NCI-H524 treated with DMSO at 0.1 percent for 48 hours (cell line): ENCODE data around the gene RASGEF1B.
"Not testable (repeated sequence)": the region's sequence is repeated elsewhere in the genome, so short reads cannot be mapped to it uniquely, and the experiment has no call there.

ENCODE experiments used
- DNase-seq: peaks from one replicate; lab custom pipeline; 2025; lab: John Stamatoyannopoulos, UW

RASGEF1B gene

DNA sequence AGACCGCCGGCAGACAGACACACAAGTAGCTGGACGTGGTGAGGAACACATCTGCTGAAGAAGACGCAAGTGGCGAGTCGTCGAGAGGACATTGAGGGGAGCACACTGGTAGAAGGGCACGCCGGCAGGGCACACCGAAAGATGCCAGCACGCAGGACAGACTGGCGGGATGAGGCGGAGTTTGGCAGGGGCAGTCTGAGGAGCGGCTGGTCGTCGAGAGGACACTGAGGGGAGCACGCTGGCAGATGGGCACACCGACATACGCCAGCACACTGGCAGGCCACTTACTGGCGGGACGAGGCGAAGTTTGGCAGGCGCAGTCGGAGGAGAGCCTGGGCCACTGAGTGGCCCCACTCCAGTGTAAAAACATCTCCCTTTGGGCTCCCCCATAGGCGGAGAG lies 42.1 kb downstream of the RASGEF1B start:
- DNase-seq, result no peak

DNA sequence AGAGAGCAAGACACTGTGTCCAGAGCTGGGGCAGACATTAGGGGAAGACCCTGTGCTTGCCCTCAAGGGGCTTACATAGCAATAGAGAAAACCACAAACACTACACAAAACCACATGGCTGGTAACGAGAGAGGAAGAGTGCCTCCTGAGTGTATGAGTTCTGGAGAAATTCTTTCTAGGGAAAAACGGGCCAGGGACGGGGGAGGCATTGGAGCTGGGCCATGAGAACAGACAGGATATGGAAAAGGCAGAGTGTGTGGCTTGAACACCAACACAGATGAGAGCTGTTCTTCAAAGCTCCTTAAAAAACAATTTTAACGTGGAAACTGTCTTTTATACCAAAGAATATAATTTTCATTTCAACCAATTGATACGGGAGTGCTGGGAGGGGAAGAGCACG lies 42.7 kb downstream of the RASGEF1B start:
- no peak for DNase-seq

DNA sequence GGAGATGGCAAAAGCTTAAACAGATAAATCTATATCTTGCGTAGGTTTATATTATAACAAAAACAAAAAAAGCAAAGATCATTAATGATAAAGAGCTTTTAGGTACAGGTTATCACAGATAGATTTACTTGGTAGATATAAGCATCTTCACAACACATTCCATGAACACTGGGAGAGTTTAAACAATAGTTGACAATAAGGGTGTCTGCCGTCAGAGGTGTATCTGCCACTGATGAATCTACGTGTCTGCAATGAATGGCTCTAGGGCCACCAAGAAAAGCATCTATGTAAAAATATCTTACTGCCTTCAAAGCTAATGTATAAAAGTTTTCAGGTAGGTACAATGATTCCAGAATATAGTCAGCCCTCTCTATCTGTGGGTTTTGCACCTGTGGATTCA lies 43.7 kb downstream of the RASGEF1B start:
- no peak for DNase-seq

DNA sequence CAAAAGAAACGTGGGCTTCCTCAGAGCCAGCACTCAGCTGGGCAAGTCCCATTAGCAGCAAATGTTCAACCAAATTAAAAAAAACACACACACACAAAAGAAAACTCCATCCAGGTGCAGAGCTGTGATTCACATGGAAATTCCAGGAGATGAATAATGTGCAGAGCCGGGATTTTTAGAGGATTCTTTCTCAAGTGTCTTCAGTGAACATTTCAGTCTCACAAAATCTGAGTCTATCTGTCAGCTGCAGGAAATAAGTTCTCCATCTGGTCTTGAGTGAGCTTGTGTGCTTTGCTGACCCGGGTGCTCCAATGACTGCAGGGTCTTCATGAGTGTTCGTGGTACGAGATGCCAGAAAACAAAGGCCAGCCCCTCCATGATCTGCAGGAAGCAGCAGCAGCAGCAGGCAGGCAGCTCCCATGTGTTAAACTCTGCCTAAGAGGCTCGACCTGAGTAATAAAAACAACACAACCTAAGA lies 44.3 kb downstream of the RASGEF1B start:
- DNase-seq, result no peak

DNA sequence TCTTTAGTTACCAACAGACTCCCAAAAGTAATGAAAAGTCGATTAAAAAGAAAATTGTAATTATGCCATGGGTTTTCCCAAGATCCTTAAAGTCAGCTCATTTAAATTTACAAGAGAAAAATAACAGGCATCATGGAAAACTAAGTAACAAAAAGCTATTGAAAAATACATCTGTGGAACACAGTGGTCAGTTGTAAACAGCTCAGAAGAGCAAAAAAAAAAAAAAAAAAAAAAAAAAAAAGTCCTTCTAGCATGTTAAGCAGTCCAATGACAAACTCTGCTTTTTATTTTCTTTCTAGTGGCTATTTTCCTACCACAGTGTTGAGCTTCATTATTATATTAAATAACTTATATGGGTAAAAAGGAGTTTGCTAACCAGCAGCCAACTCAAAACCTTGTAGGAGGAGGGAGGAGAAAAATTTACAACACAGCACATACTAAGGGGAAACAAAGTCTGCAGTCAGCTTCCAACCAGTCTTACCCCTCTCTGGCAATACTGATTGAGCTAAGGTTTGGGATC lies 44.9 kb downstream of the RASGEF1B start:
- no peak for DNase-seq

DNA sequence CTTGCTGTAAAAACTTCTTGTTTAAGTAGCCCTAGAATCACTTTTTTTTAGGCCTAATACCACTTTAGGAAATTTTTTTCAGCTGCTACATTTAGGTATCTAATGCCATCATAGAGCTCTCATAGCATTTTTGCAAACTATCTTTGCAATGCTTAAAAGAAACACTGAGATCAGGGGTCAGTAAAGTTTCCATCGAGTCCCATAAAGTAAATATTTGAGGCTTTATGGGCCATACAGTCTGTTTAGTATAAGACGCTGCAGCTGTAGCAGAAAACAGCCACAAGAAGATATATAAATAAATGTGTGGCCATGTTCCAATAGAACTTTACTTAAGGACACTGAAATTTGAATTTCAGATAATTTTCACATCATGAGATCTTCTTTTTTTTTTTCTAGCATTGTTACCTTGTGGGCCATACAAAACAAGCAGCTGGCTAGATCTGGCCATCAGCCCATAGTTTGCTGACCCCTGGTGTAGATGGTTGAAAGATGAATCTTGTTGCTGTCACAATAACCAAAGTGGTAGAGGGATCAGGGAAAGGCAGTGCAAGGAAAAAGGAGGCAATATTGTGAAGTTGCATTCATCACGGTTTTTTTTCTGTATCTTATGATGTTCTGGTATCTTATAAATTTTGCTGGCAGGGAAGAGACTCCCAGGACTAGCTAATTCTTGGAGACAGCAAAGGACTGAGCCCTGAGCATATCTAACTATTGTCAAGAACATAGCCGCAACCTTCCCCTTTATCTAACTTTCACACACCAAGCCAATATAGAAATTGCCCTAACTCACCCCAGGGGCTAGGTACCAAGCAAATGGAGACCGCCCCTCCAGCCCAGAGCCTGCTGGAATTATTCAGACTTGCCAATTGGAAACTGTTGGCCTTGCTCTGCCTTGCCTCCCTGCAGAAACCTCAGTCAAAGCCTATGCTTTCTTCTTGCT lies 46.6 kb downstream of the RASGEF1B start:
- no peak for DNase-seq

DNA sequence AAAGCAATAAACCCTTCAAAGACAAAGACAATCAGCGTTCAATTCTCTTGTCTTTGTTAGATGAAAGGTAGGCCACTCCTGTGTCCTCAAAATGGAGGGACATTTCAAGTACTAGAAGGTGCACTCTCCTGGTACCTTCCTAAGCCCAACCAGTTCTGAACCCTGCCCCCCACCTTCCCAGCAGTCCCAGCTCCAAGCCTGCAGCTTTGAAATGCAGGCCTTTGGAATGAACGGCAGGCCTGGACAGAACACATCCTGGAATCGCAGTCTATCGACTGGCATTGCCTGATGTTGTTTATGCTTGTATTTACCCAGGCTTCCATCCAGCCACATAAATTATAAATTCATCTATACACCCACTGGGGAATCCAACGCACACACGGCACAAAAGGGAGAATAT lies 47.4 kb downstream of the RASGEF1B start:
- no peak for DNase-seq

DNA sequence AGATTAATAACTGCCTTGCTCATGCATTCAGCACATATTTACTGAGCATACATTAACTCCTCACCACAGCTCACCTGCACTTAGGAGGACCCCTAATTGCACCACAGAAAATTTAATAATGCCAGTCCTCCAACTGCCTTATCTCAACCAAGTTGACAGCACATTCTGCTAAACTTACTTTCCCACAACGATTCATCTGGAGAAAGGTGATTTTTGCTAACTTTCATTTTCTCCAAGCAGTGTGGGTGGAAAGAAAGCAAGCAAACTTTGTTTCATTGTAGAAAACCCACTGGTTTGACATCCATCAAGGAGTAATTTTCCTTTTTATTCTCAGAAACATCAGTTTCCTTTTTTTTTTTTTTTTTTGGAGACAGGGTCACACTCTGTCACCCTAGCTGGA lies 49.1 kb downstream of the RASGEF1B start:
- DNase-seq, result no peak

DNA sequence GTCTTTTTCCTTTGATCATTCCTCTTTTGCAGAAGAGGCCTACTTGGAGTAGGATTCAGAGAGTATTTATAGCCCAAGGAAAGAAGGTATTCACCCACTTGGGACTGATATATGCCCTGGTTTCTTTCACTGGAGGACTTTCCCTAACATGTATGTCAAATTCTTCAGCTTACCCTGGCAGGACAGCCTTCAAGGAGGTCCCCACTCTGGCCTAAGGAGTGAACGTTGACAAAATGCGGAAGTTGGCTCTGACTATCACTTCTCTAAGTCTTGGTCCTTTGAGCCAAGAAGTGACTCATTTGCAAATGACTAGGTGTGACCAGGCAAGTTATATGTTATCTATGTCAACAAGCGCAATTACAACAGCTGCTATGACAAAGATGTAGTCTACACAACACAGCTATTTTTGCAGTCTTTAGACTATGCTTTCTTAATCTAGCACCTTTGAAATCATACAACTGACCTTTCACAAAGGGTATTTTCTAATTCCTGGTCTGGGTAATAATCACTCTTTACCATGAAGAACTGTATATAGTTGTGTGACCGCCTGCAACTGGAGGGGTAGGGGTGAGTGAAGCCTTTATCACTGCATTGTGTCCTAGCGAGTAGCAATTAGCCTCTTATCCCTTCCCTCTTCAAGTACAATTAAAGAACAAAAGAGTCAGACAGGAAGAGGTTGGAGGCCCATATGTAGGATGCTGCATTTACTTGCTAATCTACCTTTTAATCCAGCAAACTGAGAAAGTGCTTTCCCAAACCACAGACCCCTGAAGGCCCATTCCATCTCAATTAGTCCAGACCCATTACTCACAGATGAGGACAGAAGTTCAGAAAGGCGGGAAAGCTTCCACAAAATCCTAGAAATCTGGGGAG lies 50.1 kb downstream of the RASGEF1B start:
- no peak for DNase-seq

DNA sequence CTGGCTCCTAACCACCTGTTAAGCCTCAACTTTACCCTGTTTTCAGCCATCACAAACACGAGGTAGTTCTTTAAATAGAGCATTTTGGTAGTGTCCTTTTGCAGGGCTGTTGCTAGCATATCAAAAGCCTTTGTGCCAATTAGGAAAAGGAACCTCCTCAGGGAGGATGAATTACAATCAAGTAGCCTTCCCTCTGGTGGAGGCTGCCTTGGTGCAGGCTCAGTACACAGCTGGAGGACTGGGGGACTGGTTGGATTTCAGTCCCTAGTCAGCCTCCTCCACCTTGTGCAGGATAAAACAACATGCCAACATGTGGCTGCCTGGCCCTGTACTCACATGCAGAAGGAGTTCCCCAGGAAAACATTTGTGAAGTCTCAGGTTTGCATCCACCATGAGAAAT lies 53.1 kb downstream of the RASGEF1B start:
- no peak for DNase-seq

DNA sequence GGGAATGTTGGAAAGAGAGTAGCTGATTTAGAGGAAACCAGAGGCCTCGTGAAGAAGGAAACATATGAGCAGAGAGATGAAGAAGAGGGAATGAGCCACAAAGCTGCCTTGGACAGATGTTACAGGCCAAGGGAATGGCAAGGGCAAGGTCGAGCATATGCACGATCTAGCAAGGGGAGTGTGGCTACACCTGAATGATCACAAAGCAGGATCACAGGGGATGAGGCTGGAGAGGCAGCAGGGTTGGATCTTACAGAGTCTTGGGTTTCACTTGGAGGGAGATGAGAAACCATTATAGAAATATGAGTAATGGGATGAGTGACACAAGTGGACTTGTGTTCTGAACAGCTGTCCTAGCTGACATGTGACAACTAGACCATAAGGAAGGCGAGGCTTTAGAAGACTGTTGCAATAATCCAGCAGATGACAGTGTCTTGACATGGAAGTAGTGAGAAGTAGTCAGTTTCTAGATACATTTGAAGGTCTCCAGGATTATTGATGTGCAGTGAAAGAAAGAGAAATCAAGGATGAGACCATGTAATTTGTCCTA lies 58.7 kb downstream of the RASGEF1B start:
- DNase-seq, result peak; percentile 90

DNA sequence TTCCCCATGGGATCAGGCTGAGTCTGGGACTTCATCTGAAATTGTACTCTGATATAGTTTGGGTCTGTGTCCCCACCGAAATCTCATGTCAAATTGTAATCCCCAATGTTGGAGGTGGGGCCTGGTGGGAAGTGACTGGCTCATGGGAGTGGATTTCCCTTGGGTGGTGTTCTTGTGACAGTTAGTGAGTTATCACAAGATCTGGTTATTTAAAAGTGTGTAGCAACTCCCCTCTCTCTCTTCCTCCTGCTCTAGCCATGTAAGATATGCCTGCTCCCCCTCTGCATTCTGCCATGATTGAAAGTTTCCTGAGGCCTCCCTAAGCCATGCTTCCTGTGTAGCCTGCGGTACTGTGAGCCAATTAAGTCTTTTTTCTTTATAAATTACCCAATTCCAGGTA lies 61.0 kb downstream of the RASGEF1B start:
- no peak for DNase-seq

DNA sequence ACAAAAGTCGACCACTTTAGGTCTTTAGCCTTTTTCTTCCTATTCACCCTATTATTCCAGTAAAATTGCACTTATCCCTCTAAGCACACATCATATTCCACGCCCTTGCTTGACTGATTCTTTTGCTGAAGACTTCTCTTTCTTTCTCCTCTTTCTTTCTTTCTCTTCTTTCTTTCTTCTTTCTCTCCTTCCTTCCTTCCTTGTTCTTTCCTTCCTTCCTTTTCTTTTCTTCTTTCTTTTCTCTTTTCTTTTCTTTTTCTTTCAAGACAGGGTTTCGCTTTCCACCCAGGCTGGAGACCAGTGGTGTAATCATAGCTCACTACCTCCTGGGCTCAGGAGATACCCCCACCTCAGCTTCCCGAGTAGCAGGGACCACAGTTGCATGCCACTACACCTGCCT lies 61.9 kb downstream of the RASGEF1B start:
- no peak for DNase-seq

DNA sequence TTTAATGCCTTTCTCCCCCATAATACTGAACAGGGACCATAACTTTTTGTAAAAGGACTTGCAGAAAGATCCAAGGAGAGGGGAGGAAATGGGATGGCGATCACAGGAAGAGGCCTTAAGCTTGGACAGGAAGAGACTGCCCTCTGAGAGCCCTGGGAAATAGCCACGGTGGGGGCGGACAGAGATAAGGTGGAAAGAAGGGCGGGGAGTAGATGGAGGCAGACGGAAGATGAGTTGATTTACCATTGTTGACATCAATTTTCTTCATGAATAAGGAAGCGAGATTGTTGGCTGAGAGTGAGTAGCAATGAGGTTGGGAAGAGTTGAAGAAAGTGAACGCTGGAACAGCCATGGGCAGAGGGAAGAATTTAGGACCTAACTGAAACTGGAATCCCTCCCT lies 63.4 kb downstream of the RASGEF1B start:
- no peak for DNase-seq

DNA sequence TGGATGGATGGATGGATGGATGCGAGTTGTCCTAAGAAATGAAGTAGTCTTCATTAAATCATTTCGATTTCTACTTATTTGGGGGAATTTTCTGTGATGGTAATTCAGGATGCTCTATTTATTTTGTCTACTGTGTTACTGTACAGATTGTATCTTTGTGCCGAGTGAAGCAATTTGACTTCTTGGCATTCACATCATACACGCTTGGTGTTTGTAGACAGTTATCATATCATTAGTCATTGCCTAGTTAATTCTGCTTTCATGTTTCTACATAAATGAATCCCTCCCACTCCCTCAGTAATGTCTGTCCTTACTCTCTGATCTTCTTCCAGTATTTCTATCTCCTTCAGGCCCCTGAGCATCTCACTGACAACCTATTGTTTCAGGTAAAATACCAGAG lies 64.0 kb downstream of the RASGEF1B start:
- no peak for DNase-seq

DNA sequence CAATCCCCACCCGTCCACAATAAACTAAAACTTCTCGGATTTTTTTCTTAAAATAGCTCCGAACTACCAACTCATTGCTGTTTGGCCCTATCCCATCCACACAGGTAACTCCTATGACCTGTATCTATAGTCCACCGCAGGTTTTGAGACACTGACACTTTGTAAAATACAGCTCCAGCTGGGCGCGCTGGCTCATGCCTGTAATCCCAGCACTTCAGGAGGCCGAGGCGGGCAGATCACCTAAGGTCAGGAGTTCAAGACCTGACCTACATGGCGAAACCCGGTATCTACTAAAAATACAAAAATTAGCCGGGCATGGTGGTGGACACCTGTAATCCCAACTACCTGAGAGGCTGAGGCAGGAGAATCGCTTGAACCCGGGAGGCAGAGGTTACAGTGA lies 65.2 kb downstream of the RASGEF1B start:
- DNase-seq, result not testable (repeated sequence)

DNA sequence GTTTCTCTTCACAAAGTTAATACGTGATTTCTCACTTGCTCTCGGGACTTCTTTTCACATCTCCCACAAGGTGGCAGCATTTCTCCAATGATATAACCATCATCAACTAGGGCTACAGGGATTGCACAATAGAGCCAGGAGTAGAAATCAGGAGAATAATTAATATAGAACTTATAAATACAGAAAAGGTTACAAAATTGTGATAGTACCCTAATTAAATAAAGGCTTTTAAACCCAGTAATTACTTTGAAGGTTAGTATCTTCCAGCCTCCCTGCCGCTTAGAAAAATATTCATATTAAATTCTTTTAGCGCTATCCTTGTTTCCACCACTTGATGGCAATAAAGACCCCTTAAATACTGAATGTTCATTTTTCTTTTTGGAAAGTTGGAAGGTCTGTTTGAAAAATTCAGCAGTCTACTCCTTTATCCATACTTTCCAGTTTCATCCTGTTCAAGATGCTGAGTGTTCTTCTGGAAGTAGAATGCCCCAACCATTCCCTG lies 65.8 kb downstream of the RASGEF1B start:
- DNase-seq, result peak; percentile 10

DNA sequence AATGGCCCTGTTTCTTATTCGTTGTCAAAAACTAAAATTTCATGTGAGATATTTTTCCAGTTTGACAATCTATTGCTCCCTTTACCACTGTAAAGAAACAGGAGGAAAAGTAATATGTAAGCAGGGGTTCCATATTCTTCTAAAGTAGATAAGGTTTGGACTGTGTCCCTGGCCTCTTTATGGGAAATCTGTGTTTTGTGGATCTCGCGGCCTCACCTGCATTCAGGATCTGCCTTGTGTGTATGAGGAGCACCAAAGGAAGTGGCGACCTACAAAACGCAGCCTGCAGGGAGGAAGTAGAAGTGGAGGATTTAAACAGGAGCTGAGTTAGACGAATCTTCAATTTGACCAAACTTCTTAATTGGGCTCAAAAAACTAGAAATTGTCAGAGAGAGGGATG lies 67.0 kb downstream of the RASGEF1B start:
- DNase-seq, result no peak

DNA sequence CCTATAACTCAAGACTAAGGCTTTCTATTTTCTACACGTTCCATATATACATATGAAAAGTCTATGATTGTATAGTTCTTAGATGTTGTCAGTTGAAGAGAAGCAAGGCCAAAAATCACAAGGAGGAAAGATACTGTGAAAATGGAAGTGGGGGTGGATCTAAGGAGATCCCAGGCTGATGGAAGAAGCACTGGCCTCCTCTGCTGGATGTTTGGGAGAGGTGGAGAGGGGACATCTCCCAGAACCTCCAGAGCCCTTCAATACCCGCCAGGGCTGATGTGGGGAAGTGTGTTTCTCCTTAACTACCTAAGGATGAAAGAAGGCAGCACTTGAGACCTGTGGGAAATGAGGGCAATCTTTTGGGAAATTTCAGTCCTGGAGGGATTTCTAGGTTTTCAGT lies 67.4 kb downstream of the RASGEF1B start:
- DNase-seq, result no peak

DNA sequence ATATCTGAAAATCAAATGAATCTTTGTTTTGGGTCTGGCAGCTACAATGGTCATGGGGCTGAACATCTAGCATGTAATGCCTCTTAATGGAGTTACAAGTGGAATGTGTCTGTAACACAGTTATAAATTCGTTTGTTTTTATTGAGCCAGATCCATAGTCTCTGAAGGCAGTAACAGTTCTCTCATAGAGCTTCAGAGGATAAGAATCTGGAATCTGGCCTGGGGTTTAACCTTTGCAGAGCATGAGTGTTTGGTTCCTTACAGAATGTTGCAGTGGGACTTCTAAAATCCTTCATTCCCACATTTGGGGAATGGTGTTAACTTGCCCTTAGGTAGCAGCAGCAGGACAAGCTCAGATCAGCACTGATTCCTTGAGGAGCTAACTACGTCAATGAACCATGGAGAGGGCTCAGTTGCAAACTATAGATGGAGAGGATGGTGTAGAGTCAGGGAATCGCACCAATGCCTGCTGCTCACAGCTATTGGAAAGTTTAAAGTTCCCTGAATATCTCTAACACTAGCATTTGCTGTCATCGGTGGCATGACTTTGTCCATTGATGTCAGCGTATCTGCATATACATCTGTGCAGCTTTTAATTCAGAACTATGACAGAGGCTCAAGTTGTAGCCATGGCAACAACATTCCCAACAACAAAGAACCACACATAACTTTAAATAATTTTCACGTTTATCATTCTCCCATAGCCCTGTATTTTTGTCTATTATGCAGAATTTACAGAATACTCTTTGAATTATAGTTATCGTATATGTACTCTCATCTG lies 72.2 kb downstream of the RASGEF1B start:
- no peak for DNase-seq

DNA sequence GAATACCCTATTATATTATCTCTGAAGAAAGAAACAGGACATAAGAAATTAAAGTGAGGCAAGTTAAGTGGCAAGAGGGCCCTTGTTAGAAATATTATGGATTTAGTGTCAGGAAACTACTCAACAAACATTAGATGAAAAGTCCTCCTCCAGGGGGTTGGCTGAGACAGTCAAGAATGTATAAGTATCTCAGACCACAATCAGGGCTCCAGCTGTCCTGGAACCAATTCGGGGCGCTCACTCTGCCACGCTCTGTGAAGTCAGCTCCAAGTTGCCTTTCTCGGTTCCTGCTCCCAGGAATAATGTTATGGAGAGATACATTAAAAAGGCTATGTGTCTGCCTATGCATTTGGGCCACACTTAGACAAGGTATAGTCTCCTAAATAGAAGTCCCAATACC lies 73.3 kb downstream of the RASGEF1B start:
- DNase-seq, result no peak
